Smooth muscle cell (in vitro differentiated cells): ENCODE results near the gene RNASE4. TPM values are rescaled to one million over a fixed set of nuclear protein-coding genes. Genes with fewer than 3 reads are reported as not detected.
"Not testable (repeated sequence)": the region's sequence is repeated elsewhere in the genome, so short reads cannot be mapped to it uniquely, and the experiment has no call there.

Experiments used
- DNase-seq: peaks from one replicate; lab custom pipeline; 2025; ENCODE audit not compliant: unreplicated experiment; lab: John Stamatoyannopoulos, UW
- H2AFZ ChIP-seq: fragments of 200-600 bp; sonication (generic); 2 replicates; pipeline ENCODE4 v1.6.0; 2016; ENCODE audit warnings: antibody characterized with exemption, low read depth, mild to moderate bottlenecking
- H3F3A ChIP-seq: fragments of 200-600 bp; sonication (generic); 2 replicates; pipeline ENCODE4 v1.6.0; 2017; ENCODE audit warnings: antibody characterized with exemption, low read depth
- H3K27ac ChIP-seq: fragments of 200-600 bp; sonication (generic); 2 replicates; pipeline ENCODE4 v1.5.1; 2016; ENCODE audit warnings: low read depth, mild to moderate bottlenecking
- H3K27me3 ChIP-seq: fragments of 200-600 bp; sonication (generic); 2 replicates; pipeline ENCODE4 v1.6.1; 2016; ENCODE audit warnings: low read depth, mild to moderate bottlenecking
- H3K36me3 ChIP-seq: fragments of 200-600 bp; sonication (generic); 2 replicates; pipeline ENCODE4 v1.5.1; 2016; ENCODE audit warnings: low read depth
- H3K4me1 ChIP-seq: fragments of 200-600 bp; sonication (generic); 2 replicates; pipeline ENCODE4 v1.5.1; 2016; ENCODE audit warnings: low read depth
- H3K4me2 ChIP-seq: fragments of 200-600 bp; sonication (generic); 2 replicates; pipeline ENCODE4 v1.6.0; 2016; ENCODE audit warnings: mild to moderate bottlenecking
- H3K4me3 ChIP-seq: fragments of 200-600 bp; sonication (generic); 2 replicates; pipeline ENCODE4 v1.5.1; 2016; ENCODE audit warnings: mild to moderate bottlenecking
- H3K79me2 ChIP-seq: fragments of 200-600 bp; sonication (generic); 2 replicates; pipeline ENCODE4 v1.6.0; 2016; ENCODE audit warnings: low read depth, mild to moderate bottlenecking
- H3K9ac ChIP-seq: fragments of 200-600 bp; sonication (generic); 2 replicates; pipeline ENCODE4 v1.6.0; 2016; ENCODE audit warnings: low read depth
- H3K9me3 ChIP-seq: fragments of 200-600 bp; sonication (generic); replicated peaks from 2 replicates; pipeline ENCODE4 v1.5.1; 2016; ENCODE audit warnings: low read depth
- H4K20me1 ChIP-seq: fragments of 200-600 bp; sonication (generic); 2 replicates; pipeline ENCODE4 v1.6.0; 2016; ENCODE audit warnings: low read depth
- WGBS: methylation state at CpG from one replicate; pipeline ENCODE4 v1.1.7; 2016; ENCODE audit warnings: low lambda C conversion rate; 5-methylcytosine and 5-hydroxymethylcytosine counted together
- polyA plus RNA-seq: library from polyadenylated mRNA; unstranded; fragments of >200 nt; fragmentation: Nextera tagmentation; extraction: Ambion mirVana; gene quantifications from 2 replicates; pipeline ENCODE4 v1.2.1, GENCODE V29; 2016
- total RNA-seq: library from RNA; depleted of rRNA; stranded (reverse); fragments of >200 nt; gene quantifications from 2 replicates; pipeline ENCODE4 v1.2.3, GENCODE V29; 2014
- TF ChIP-seq, protein P1 (sequence below): fragments of 200-600 bp; sonication (generic); IDR thresholded peaks from 2 replicates; pipeline ENCODE4 v1.5.1; 2017; ENCODE audit warnings: borderline replicate concordance, mild to moderate bottlenecking, antibody characterized with exemption; ENCODE audit not compliant: insufficient read depth, poor library complexity, severe bottlenecking

RNASE4 gene
- total and polyA plus RNA-seq, 2 experiments from 2014 or later: 28.6 to 34.8 TPM

- no peaks in the 10 kb centered on the region for H3K79me2 ChIP-seq
- no peaks in the 10 kb centered on the region for H3F3A ChIP-seq
- no peaks in the 10 kb centered on the region for H3K4me1 ChIP-seq
- H3K4me2 ChIP-seq: no peak overlapping the region
- H3K27ac ChIP-seq: no peak overlapping the region
- 87% methylated on average over 6 of the region's 6 CpGs for WGBS
- no peak overlapping the region for H3K4me3 ChIP-seq
- H3K9me3 ChIP-seq: no peaks in the 10 kb centered on the region
- no peak overlapping the region for H3K9ac ChIP-seq
- DNase-seq: no peak
- no peaks in the 10 kb centered on the region for H4K20me1 ChIP-seq
- TF ChIP-seq, protein P1, sequence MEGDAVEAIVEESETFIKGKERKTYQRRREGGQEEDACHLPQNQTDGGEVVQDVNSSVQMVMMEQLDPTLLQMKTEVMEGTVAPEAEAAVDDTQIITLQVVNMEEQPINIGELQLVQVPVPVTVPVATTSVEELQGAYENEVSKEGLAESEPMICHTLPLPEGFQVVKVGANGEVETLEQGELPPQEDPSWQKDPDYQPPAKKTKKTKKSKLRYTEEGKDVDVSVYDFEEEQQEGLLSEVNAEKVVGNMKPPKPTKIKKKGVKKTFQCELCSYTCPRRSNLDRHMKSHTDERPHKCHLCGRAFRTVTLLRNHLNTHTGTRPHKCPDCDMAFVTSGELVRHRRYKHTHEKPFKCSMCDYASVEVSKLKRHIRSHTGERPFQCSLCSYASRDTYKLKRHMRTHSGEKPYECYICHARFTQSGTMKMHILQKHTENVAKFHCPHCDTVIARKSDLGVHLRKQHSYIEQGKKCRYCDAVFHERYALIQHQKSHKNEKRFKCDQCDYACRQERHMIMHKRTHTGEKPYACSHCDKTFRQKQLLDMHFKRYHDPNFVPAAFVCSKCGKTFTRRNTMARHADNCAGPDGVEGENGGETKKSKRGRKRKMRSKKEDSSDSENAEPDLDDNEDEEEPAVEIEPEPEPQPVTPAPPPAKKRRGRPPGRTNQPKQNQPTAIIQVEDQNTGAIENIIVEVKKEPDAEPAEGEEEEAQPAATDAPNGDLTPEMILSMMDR: no peak
- H3K27me3 ChIP-seq: no peaks in the 10 kb centered on the region
- no peaks in the 10 kb centered on the region for H3K36me3 ChIP-seq
- H2AFZ ChIP-seq: no peak overlapping the region
These were observed 36.4 kb downstream of the RNASE4 start for GRCh38 chr14:20720741-20721140.

GRCh38 chr14:20722016-20722415 is 37.7 kb downstream of the RNASE4 start:
- no peaks in the 10 kb centered on the region for H3K79me2 ChIP-seq
- no peaks in the 10 kb centered on the region for H3F3A ChIP-seq
- H3K27ac ChIP-seq: no peak overlapping the region
- TF ChIP-seq, protein P1: no peak
- H3K27me3 ChIP-seq: no peaks in the 10 kb centered on the region
- no peak overlapping the region for H2AFZ ChIP-seq
- H3K4me3 ChIP-seq: no peak overlapping the region
- no peaks in the 10 kb centered on the region for H3K4me1 ChIP-seq
- H3K4me2 ChIP-seq: no peak overlapping the region
- H3K9me3 ChIP-seq: no peaks in the 10 kb centered on the region
- no peaks in the 10 kb centered on the region for H3K36me3 ChIP-seq
- H4K20me1 ChIP-seq: no peaks in the 10 kb centered on the region
- DNase-seq: no peak
- H3K9ac ChIP-seq: no peak overlapping the region
- WGBS: 92% methylated on average over 12 of the region's 12 CpGs

GRCh38 chr14:20723488-20723887 is 39.1 kb downstream of the RNASE4 start:
- no peaks in the 10 kb centered on the region for H3K4me1 ChIP-seq
- H3K27ac ChIP-seq: no peak overlapping the region
- no peak for DNase-seq
- no peak overlapping the region for H3K4me3 ChIP-seq
- WGBS: 81% methylated on average over 21 of the region's 28 CpGs
- no peak overlapping the region for H3K4me2 ChIP-seq
- no peaks in the 10 kb centered on the region for H4K20me1 ChIP-seq
- H3K9me3 ChIP-seq: no peaks in the 10 kb centered on the region
- H3K79me2 ChIP-seq: no peaks in the 10 kb centered on the region
- no peak overlapping the region for H2AFZ ChIP-seq
- H3K9ac ChIP-seq: no peak overlapping the region
- TF ChIP-seq, protein P1: no peak
- H3K27me3 ChIP-seq: no peaks in the 10 kb centered on the region
- H3K36me3 ChIP-seq: no peaks in the 10 kb centered on the region
- no peaks in the 10 kb centered on the region for H3F3A ChIP-seq

DNA sequence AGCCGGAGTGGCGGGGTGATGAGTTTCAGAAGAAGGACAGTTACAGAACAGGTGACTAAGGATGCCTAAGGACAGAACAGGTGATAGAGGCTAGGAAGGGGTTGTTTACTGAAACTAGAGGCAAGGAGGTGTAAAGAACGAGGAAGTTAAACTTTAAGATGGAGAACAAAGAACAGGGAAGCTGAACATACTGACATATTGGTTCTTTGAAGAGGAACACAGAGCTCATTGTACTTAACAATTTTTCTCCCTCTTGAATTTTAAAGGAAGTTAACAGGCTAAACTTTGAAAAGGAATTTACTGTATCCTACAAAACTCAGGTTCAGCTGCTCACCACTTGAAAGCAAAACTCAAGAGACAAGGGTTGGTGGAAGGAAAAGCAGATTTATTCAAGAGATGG is 41.8 kb downstream of the RNASE4 start:
- H4K20me1 ChIP-seq, H3K4me1 ChIP-seq, H3K9me3 ChIP-seq, DNase-seq, H3K27ac ChIP-seq, H3K79me2 ChIP-seq, H3K4me2 ChIP-seq, H3K4me3 ChIP-seq, H3F3A ChIP-seq, H2AFZ ChIP-seq, H3K9ac ChIP-seq, H3K36me3 ChIP-seq, H3K27me3 ChIP-seq: not testable (repeated sequence)
- 94% methylated on average over 3 of the region's 3 CpGs for WGBS
